Endothelial cell of umbilical vein (primary cell): ENCODE results near the gene PIK3CG. TPM values are rescaled to one million over a fixed set of nuclear protein-coding genes. Genes with fewer than 3 reads are reported as not detected.

Experiments
- BruUV-seq: library from RNA; stranded (reverse); fragments of 400-500 nt; replicated peaks from 2 replicates; lab custom pipeline; 2021; lab: Mats Ljungman, UMichigan
- CTCF ChIA-PET: fragments of 300-600, 350-600 bp; sonication (Branson Sonifier 250); formaldehyde crosslinking; loops from one replicate; lab custom pipeline; 2021; ENCODE audit warnings: antibody characterized with exemption, inconsistent platforms; lab: Charles Lee
- POLR2A ChIA-PET: fragments of 300-600, 350-600 bp; sonication (Branson Sonifier 250); formaldehyde crosslinking; loops from one replicate; lab custom pipeline; 2021; ENCODE audit warnings: antibody characterized with exemption, inconsistent platforms; lab: Charles Lee
- DNase-seq: peaks from one replicate; pipeline ENCODE4 v3.0.0-alpha.2; 2011; ENCODE audit warnings: low read depth, low spot score
- FAIRE-seq: peaks from 2 replicates; lab custom pipeline; 2011; peaks lifted over from hg19 to GRCh38; lab: Jason Lieb, UNC
- H2AFZ ChIP-seq: 2 replicates; pipeline ENCODE4 v1.6.0; 2012; ENCODE audit warnings: low read depth, low read length, control low read depth, inconsistent platforms
- H3K27ac ChIP-seq: 2 replicates; pipeline ENCODE4 v1.5.1; 2011; ENCODE audit warnings: low read depth, mild to moderate bottlenecking, control low read depth, low read length, moderate library complexity; ENCODE audit not compliant: insufficient read depth
- H3K27me3 ChIP-seq, 2 experiments: 2 replicates each; pipeline versions ENCODE4 v1.6.0 to v1.6.1; 2011; ENCODE audit warnings: low read length in 2 of 2, mixed read lengths in 1 of 2; ENCODE audit not compliant: control insufficient read depth in 2 of 2, insufficient read depth in 2 of 2
- H3K36me3 ChIP-seq, 2 experiments: 2 replicates in 1 of 2; 3 replicates in 1 of 2; pipeline ENCODE4 v1.5.1; 2011; ENCODE audit warnings: low read length in 2 of 2, mild to moderate bottlenecking in 1 of 2, moderate library complexity in 1 of 2; ENCODE audit not compliant: control insufficient read depth in 2 of 2, insufficient read depth in 2 of 2; ENCODE audit errors: extremely low read depth in 1 of 2
- H3K4me1 ChIP-seq: 3 replicates; pipeline ENCODE4 v1.5.1; 2011; ENCODE audit warnings: mild to moderate bottlenecking, low read length; ENCODE audit not compliant: control insufficient read depth, insufficient read depth; ENCODE audit errors: extremely low read depth
- H3K4me2 ChIP-seq: 2 replicates; pipeline ENCODE4 v1.6.1; 2011; ENCODE audit warnings: low read length, control low read depth, mixed read lengths; ENCODE audit not compliant: insufficient read depth
- H3K4me3 ChIP-seq, 3 experiments: fragments of 200-600 bp in 1 of 3; sonication (generic), shearing (Covaris generic) in 1 of 3; replicated peaks in 1 of 3; 2 replicates each; pipeline ENCODE4 v1.5.1; 2011 to 2016; ENCODE audit warnings: control low read depth in 3 of 3, low read length in 3 of 3, mild to moderate bottlenecking in 2 of 3, inconsistent platforms in 1 of 3, low read depth in 1 of 3, moderate library complexity in 1 of 3; ENCODE audit not compliant: insufficient read depth in 1 of 3
- H3K79me2 ChIP-seq: 2 replicates; pipeline ENCODE4 v1.6.0; 2012; ENCODE audit warnings: low read length, inconsistent platforms; ENCODE audit not compliant: control insufficient read depth, insufficient read depth
- H3K9ac ChIP-seq: replicated peaks from 2 replicates; pipeline ENCODE3; 2011; ENCODE audit warnings: low read length, control low read depth; ENCODE audit not compliant: insufficient read depth; ENCODE audit errors: extremely low read depth
- H3K9me1 ChIP-seq: replicated peaks from 3 replicates; pipeline ENCODE4 v1.6.0; 2011; ENCODE audit warnings: mild to moderate bottlenecking, low read length; ENCODE audit not compliant: control insufficient read depth, insufficient read depth; ENCODE audit errors: extremely low read depth
- H3K9me3 ChIP-seq: replicated peaks from 2 replicates; pipeline ENCODE4 v1.5.1; 2012; ENCODE audit warnings: low read length, inconsistent platforms; ENCODE audit not compliant: control insufficient read depth, insufficient read depth
- H4K20me1 ChIP-seq: replicated peaks from 2 replicates; pipeline ENCODE3; 2011; ENCODE audit warnings: mild to moderate bottlenecking, low read length; ENCODE audit not compliant: control insufficient read depth, insufficient read depth; ENCODE audit errors: extremely low read depth
- CTCF ChIP-seq, 2 donors: IDR thresholded peaks; 1 replicate in 1 of 2; 2 replicates in 1 of 2; pipeline ENCODE4 v1.5.1; 2011; ENCODE audit warnings: low read length in 2 of 2, mild to moderate bottlenecking in 2 of 2, moderate library complexity in 2 of 2, control low read depth in 1 of 2, inconsistent platforms in 1 of 2, low read depth in 1 of 2; ENCODE audit not compliant: insufficient read depth in 1 of 2; ENCODE audit errors: extremely low read depth in 1 of 2
- EZH2 ChIP-seq: IDR thresholded peaks from 2 replicates; pipeline ENCODE4 v1.6.1; 2012; ENCODE audit warnings: borderline replicate concordance, low read depth, mild to moderate bottlenecking, moderate library complexity, low read length, inconsistent platforms; ENCODE audit not compliant: severe bottlenecking
- FOS ChIP-seq: IDR thresholded peaks from 2 replicates; pipeline ENCODE4 v1.6.1; 2011; ENCODE audit warnings: mild to moderate bottlenecking, low read length, moderate library complexity, borderline replicate concordance; ENCODE audit not compliant: insufficient read depth
- GATA2 ChIP-seq: IDR thresholded peaks from 2 replicates; pipeline ENCODE4 v1.7.0; 2011; ENCODE audit warnings: low read depth, mild to moderate bottlenecking, moderate library complexity, mixed read lengths, low read length; ENCODE audit not compliant: insufficient read length, insufficient read depth
- JUN ChIP-seq: IDR thresholded peaks from 2 replicates; pipeline ENCODE4 v1.6.1; 2011; ENCODE audit warnings: borderline replicate concordance, low read depth; ENCODE audit not compliant: insufficient read length, insufficient read depth
- MAX ChIP-seq: IDR thresholded peaks from 2 replicates; pipeline ENCODE4 v1.6.1; 2011; ENCODE audit not compliant: insufficient read depth, insufficient read length
- MYC ChIP-seq: IDR thresholded peaks from one replicate; pipeline ENCODE4 v1.6.1; 2011; ENCODE audit warnings: mild to moderate bottlenecking, low read depth, low read length
- POLR2A ChIP-seq: IDR thresholded peaks from 2 replicates; pipeline ENCODE4 v1.6.1; 2012; ENCODE audit warnings: low read depth, mild to moderate bottlenecking, control low read depth, low read length
- POLR2AphosphoS5 ChIP-seq: IDR thresholded peaks from 2 replicates; pipeline ENCODE4 v1.6.1; 2012; ENCODE audit warnings: low read depth, mild to moderate bottlenecking, control low read depth, low read length, moderate library complexity; ENCODE audit not compliant: insufficient read depth
- dilution Hi-C: fragments of 300-500 bp; cut with MboI; formaldehyde crosslinking; loops from one replicate; pipeline ENCODE4 v1.15.0; 2019; ENCODE audit warnings: low sequenced_read_pairs; ENCODE audit not compliant: extremely low pct_ligation_motif_present
- intact Hi-C: fragments of 100-400 bp; cut with micrococcal nuclease; formaldehyde crosslinking; loops from one replicate; pipeline ENCODE4 v1.10.0; 2022
- polyA plus RNA-seq, 4 experiments: library from polyadenylated mRNA; depleted of rRNA in 3 of 4; stranded (reverse) in 3 of 4; unstranded in 1 of 4; fragments of >200 nt; gene quantifications; 2 replicates each; pipeline versions ENCODE4 v1.2.1 to v1.2.3, GENCODE V29; 2011 to 2012; ENCODE audit warnings: missing spikeins in 1 of 4
- total RNA-seq: library from RNA; stranded (reverse); gene quantifications from 2 replicates; pipeline ENCODE4 v1.2.3, GENCODE V29; 2021

Gene PIK3CG
- total and polyA plus RNA-seq, 2 donors (not counting 3 experiments of a cell fraction or from before 2014, with no cell fraction given) = 1.2 to 6.2 TPM

- Histone ChIP-seq H3K27ac (no peak overlapping the region), H3K36me3 (no peaks in the 10 kb centered on the region), H3K79me2 (no peaks in the 10 kb centered on the region), H3K4me3 (no peak overlapping the region), H3K4me1 (no peaks in the 10 kb centered on the region), H3K27me3 (no peaks in the 10 kb centered on the region), H4K20me1 (no peaks in the 10 kb centered on the region), H3K9me1 (no peaks in the 10 kb centered on the region), H3K4me2 (no peak overlapping the region), H3K9me3 (no peaks in the 10 kb centered on the region), H2AFZ (no peak overlapping the region), H3K9ac (no peak overlapping the region)
- TF ChIP-seq FOS (no peak), MAX (no peak), GATA2 (no peak), EZH2 (no peak), CTCF (IDR thresholded peaks at IDR 0.05; ENCODE audit: extremely low read depth in 1 of 2, insufficient read depth in 1 of 2, low read depth in 1 of 2, low read length in 2 of 2) (no peak), POLR2A (no peak), JUN (no peak), POLR2AphosphoS5 (no peak), MYC (no peak)
- intact Hi-C loops = no loop called here
- ChIA-PET POLR2A (no interaction called here), CTCF (no interaction called here)
- DNase-seq (no peak), FAIRE-seq (no peak)
- no TSS peak for BruUV-seq
- dilution Hi-C loops = no loop called here
Observed at GRCh38 chr7:106823631-106824030, 41.5 kb upstream of the PIK3CG start.
